Dermis microvascular lymphatic vessel endothelial cell (primary cell): Measurements from ENCODE around the gene NDUFB4. TPM values are rescaled to one million over a fixed set of nuclear protein-coding genes. Genes with fewer than 3 reads are reported as not detected.
"Not testable (repeated sequence)": the region's sequence is repeated elsewhere in the genome, so short reads cannot be mapped to it uniquely, and the experiment has no call there.

Experiments
- DNase-seq, 2 donors: peaks; one replicate each; pipeline versions ENCODE4 v3.0.0 to v3.0.0-alpha.2; 2010; ENCODE audit warnings: low read depth in 2 of 2
- total RNA-seq: library from RNA; depleted of rRNA; stranded (reverse); fragments of >200 nt; gene quantifications from 2 replicates; pipeline ENCODE4 v1.2.1, GENCODE V29; 2014

Gene NDUFB4
- total RNA-seq, 1 donor from 2014 or later: 20.8 TPM

- DNase-seq: no peak
Observed at GRCh38 chr3:120637851-120638559, 41.9 kb downstream of the NDUFB4 start.

GRCh38 chr3:120638820-120639219, 42.7 kb downstream of the NDUFB4 start:
- not testable (repeated sequence) for DNase-seq

GRCh38 chr3:120640231-120640630, 44.1 kb downstream of the NDUFB4 start:
- no peak for DNase-seq

- no peak for DNase-seq
Observed at GRCh38 chr3:120641696-120642246, 45.6 kb downstream of the NDUFB4 start.

GRCh38 chr3:120642368-120642948, 46.3 kb downstream of the NDUFB4 start:
- DNase-seq: peak; percentile 48 to 59

- no peak for DNase-seq
Observed at GRCh38 chr3:120645083-120645845, 49.1 kb downstream of the NDUFB4 start.

GRCh38 chr3:120646771-120647432, 50.8 kb downstream of the NDUFB4 start:
- no peak for DNase-seq

- DNase-seq: no peak
Observed at GRCh38 chr3:120648290-120648689, 52.2 kb downstream of the NDUFB4 start.

GRCh38 chr3:120649830-120650233, 53.7 kb downstream of the NDUFB4 start:
- no peak for DNase-seq

- DNase-seq: no peak
Observed at GRCh38 chr3:120650311-120650710, 54.2 kb downstream of the NDUFB4 start.

Other genes starting within 250 kb of the NDUFB4 start
- 9.2 and 10.1 TPM in 2 replicates for gene LRRC58, start 247.0 kb upstream of the NDUFB4 start, total RNA-seq
- gene FSTL1, start 145.3 kb upstream of the NDUFB4 start, total RNA-seq: 95.3 and 136 TPM in 2 replicates
- 0.26 TPM in 1 of 2 replicates, not detected in the other for gene HGD, start 85.9 kb downstream of the NDUFB4 start, total RNA-seq
- gene RABL3, start 146.2 kb downstream of the NDUFB4 start, total RNA-seq: 7.3 and 7.7 TPM in 2 replicates
- 23.4 and 24.6 TPM in 2 replicates for gene GTF2E1, start 146.4 kb downstream of the NDUFB4 start, total RNA-seq